Glutamatergic neuron (in vitro differentiated cells): ENCODE data around the gene KRT2. TPM values are rescaled to one million over a fixed set of nuclear protein-coding genes. Genes with fewer than 3 reads are reported as not detected.

Experiments
- DNase-seq: peaks from one replicate; pipeline ENCODE4 v3.0.0; 2022
- H3K27ac Mint-ChIP-seq: one replicate; pipeline ENCODE4 v1.8.0; 2020; ENCODE audit warnings: mild to moderate bottlenecking, mixed read lengths, inconsistent platforms; ENCODE audit not compliant: unreplicated experiment
- H3K27me3 Mint-ChIP-seq: one replicate; pipeline ENCODE4 v1.8.0; 2020; ENCODE audit warnings: mild to moderate bottlenecking, moderate library complexity, mixed read lengths, inconsistent platforms; ENCODE audit not compliant: unreplicated experiment
- H3K36me3 Mint-ChIP-seq: one replicate; pipeline ENCODE4 v1.8.0; 2020; ENCODE audit warnings: mild to moderate bottlenecking, mixed read lengths, inconsistent platforms; ENCODE audit not compliant: unreplicated experiment
- H3K4me1 Mint-ChIP-seq: one replicate; pipeline ENCODE4 v1.8.0; 2020; ENCODE audit warnings: mild to moderate bottlenecking, low read depth, mixed read lengths, inconsistent platforms; ENCODE audit not compliant: unreplicated experiment
- H3K4me3 Mint-ChIP-seq: one replicate; pipeline ENCODE4 v1.8.0; 2020; ENCODE audit warnings: mild to moderate bottlenecking, mixed read lengths, inconsistent platforms; ENCODE audit not compliant: unreplicated experiment
- H3K9me3 Mint-ChIP-seq: one replicate; pipeline ENCODE4 v1.8.0; 2020; ENCODE audit warnings: mild to moderate bottlenecking, moderate library complexity, mixed read lengths, inconsistent platforms; ENCODE audit not compliant: unreplicated experiment
- total RNA-seq: library from RNA; stranded (reverse); fragmentation: NEBNext Ultra II Directional; extraction: Animal tissue kit (Norgen Biotek cat#: 25700); gene quantifications from one replicate; pipeline ENCODE4 v1.2.1, GENCODE V29; 2021; ENCODE audit not compliant: unreplicated experiment
- TF ChIP-seq, protein P1 (sequence below): fragments of 200-600 bp; sonication (generic); IDR thresholded peaks from one replicate; pipeline ENCODE4 v1.5.0; 2021; ENCODE audit not compliant: partially characterized antibody, unreplicated experiment

KRT2 gene
- total RNA-seq, 1 donor from 2014 or later = not detected

DNA sequence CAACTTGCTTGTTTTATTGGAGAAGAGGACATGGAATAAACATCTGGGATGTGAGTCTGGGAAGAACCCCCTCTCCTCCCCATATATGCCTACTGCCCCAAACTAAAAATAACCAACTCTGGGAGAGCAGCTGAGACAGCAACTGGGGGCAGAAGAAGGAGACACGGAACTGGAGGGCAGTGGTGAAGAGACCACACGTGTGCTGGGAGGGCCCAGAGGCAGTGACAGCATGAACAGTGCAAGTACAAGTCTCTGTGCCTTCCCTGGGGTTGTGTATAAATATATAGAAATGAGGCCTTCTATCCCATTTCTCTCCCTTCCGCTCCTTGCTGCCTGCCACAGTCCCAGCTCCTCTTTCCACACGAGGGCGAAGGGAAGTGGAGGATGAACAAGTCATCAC is 29.7 kb downstream of the KRT2 start:
- Mint-ChIP-seq H3K36me3 (no peaks in the 10 kb centered on the region), H3K27me3 (peaks cover 1% of the 10 kb centered on the region), H3K4me3 (no peak overlapping the region), H3K27ac (no peak overlapping the region), H3K9me3 (no peaks in the 10 kb centered on the region), H3K4me1 (no peaks in the 10 kb centered on the region)
- TF ChIP-seq, protein P1, sequence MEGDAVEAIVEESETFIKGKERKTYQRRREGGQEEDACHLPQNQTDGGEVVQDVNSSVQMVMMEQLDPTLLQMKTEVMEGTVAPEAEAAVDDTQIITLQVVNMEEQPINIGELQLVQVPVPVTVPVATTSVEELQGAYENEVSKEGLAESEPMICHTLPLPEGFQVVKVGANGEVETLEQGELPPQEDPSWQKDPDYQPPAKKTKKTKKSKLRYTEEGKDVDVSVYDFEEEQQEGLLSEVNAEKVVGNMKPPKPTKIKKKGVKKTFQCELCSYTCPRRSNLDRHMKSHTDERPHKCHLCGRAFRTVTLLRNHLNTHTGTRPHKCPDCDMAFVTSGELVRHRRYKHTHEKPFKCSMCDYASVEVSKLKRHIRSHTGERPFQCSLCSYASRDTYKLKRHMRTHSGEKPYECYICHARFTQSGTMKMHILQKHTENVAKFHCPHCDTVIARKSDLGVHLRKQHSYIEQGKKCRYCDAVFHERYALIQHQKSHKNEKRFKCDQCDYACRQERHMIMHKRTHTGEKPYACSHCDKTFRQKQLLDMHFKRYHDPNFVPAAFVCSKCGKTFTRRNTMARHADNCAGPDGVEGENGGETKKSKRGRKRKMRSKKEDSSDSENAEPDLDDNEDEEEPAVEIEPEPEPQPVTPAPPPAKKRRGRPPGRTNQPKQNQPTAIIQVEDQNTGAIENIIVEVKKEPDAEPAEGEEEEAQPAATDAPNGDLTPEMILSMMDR = no peak
- no peak for DNase-seq

DNA sequence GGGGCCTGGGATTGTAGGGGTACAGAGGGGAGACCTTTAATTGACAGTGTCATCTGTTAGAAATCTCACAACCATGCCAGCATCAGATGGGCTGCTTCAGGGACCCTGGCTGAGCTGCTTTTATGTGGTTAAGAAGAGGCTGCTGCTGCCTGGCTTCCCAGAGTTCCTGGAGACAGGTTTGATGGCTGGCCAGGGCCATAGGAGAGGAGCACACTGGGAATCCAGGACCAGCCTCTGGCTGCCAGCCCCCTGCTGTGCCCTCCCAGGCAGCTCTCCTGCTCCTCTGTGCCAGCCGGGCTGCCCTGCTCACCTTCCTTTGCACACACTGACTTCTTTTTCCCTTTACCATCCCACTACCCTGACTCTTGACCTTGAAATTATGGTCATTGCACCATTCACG is 33.1 kb downstream of the KRT2 start:
- H3K4me1 Mint-ChIP-seq = no peaks in the 10 kb centered on the region
- H3K27ac Mint-ChIP-seq = no peak overlapping the region
- TF ChIP-seq, protein P1 = no peak
- no peak overlapping the region for H3K4me3 Mint-ChIP-seq
- H3K9me3 Mint-ChIP-seq = peaks cover 2% of the 10 kb centered on the region
- H3K36me3 Mint-ChIP-seq = peaks cover 9% of the 10 kb centered on the region
- no peak for DNase-seq
- H3K27me3 Mint-ChIP-seq = peaks cover 8% of the 10 kb centered on the region

DNA sequence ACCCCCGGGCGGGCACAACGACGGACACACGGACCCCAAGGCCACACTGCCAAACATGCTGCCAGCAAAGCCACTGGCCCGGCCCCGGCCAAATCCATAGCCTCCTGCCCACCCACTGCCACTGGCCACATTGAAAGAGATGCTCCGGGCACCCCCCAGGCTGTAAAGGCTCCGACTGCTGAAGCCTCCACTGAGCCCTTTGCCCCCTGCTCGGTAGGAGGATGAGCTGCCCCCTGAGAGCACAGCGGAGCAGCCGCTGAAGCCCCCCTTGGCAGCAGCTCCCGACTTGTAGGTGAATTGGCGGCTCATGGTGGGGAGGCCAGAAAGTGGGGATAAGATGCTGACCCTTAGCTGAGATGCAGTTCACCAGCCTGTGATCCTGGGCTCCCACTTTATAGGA is 33.8 kb downstream of the KRT2 start, which contains the start of gene KRT73:
Gene KRT73, minus strand, starts transcription at position 344 of the 400 bp plus-strand sequence. Its CDS starts 35 bp downstream, at position 309.
- H3K27ac Mint-ChIP-seq = no peak within 1 kb of the TSS
- H3K9me3 Mint-ChIP-seq = peaks cover 2% of the 10 kb centered on the region
- peaks cover 9% of the 10 kb centered on the region for H3K36me3 Mint-ChIP-seq
- no peaks in the 10 kb centered on the region for H3K4me1 Mint-ChIP-seq
- TF ChIP-seq, protein P1 = no peak
- no peak for DNase-seq
- no peak within 1 kb of the TSS for H3K4me3 Mint-ChIP-seq
- H3K27me3 Mint-ChIP-seq = peaks cover 8% of the 10 kb centered on the region

DNA sequence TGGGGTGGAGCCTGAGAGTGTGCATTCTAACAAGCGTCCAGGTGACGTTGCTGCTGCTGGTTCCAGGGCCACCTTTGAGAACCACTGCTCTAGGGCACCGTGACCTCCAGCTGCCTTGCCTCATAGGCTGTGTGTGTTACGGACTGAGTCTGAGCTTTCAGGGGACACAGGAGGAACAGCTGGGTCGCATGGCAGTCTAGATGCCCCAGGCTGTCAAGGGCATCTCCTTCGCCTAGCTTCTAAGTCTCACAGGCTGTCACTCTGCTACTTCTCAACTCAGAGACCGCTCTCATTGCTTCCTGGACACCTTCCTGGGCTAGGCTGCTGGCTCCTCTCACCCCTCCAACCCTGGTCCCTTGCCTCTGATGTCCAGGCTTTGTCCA is 34.6 kb downstream of the KRT2 start:
- peaks cover 4% of the 10 kb centered on the region for H3K9me3 Mint-ChIP-seq
- H3K27me3 Mint-ChIP-seq = peaks cover 8% of the 10 kb centered on the region
- H3K4me1 Mint-ChIP-seq = no peaks in the 10 kb centered on the region
- DNase-seq = no peak
- H3K36me3 Mint-ChIP-seq = peaks cover 9% of the 10 kb centered on the region
- no peak overlapping the region for H3K4me3 Mint-ChIP-seq
- TF ChIP-seq, protein P1 = no peak
- no peak overlapping the region for H3K27ac Mint-ChIP-seq

DNA sequence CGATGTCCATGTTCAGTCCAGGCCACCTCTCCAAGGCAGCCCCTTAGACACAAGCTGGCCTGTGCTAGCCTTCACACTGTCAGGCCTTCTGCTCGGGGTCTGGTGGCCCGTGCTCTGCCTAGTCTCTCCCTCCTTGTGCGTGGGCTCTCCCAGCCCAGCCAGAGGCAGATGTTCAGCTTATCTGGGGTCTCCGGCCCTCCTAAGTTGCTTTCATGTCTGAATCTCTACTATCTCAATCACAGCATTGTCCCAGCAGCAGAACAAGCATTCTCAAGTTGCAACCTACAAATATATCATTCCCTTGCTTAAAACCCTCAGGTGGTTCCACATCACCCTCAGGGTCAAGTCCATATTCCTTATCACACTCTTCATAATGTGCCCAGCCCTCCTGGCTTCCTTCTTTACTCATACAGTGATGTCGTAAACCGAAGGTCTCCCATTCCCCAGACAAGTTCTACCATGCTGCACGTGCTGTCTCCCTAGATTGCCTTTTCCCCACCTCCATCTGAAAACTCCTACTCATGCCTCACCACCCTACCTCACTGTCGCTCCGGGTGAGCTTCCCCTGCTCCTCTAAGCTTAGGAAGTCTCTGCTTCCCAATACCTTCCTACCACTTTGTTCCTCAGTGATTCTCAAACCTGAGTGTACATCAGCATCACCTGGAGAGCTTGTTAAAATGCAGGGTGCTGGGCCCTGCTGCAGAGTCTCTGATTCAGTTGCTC is 35.2 kb downstream of the KRT2 start:
- Mint-ChIP-seq H3K27ac (no peak overlapping the region), H3K27me3 (peaks cover 7% of the 10 kb centered on the region)

More for the DNA sequence above, 35.2 kb downstream of the KRT2 start:
- no peak overlapping the region for H3K4me3 Mint-ChIP-seq
- H3K4me1 Mint-ChIP-seq = no peaks in the 10 kb centered on the region
- peaks cover 4% of the 10 kb centered on the region for H3K9me3 Mint-ChIP-seq
- TF ChIP-seq, protein P1 = no peak
- DNase-seq = no peak
- H3K36me3 Mint-ChIP-seq = peaks cover 9% of the 10 kb centered on the region
